Measurements from ENCODE around the gene GTPBP6.

GRCh38 chrX:336227-336626, 17.6 kb upstream of the GTPBP6 start:
- no peak for TF ChIP-seq CTCF (IDR thresholded peaks at IDR 0.05; ENCODE audit: poor library complexity)
- TF ChIP-seq EZH2phosphoT487 (IDR thresholded peaks at IDR 0.05; ENCODE audit: low read depth, severe bottlenecking, unreplicated experiment), result no peak

Data from hepatocyte (in vitro differentiated cells).